Measurements from ENCODE around the gene ADGRD1.

ADGRD1 gene

GRCh38 chr12:130966443-130967030, 12.8 kb downstream of the ADGRD1 start:
- no peak for DNase-seq (ENCODE audit: low read depth)

- DNase-seq (ENCODE audit: low read depth) = no peak
Measured at GRCh38 chr12:130967636-130968035, 13.9 kb downstream of the ADGRD1 start.

- no peak for DNase-seq (ENCODE audit: low read depth)
Measured at GRCh38 chr12:130968611-130969010, 14.9 kb downstream of the ADGRD1 start.

- DNase-seq (ENCODE audit: low read depth) = no peak
Measured at GRCh38 chr12:130969223-130969622, 15.5 kb downstream of the ADGRD1 start.

GRCh38 chr12:130970165-130970907, 16.6 kb downstream of the ADGRD1 start:
- no peak for DNase-seq (ENCODE audit: low read depth)

- no peak for DNase-seq (ENCODE audit: low read depth)
Measured at GRCh38 chr12:130970908-130971233, 17.2 kb downstream of the ADGRD1 start.

GRCh38 chr12:130971925-130972585, 18.3 kb downstream of the ADGRD1 start:
- DNase-seq (ENCODE audit: low read depth) = no peak

- DNase-seq (ENCODE audit: low read depth) = no peak
Measured at GRCh38 chr12:130972586-130972950, 18.9 kb downstream of the ADGRD1 start.

- DNase-seq (ENCODE audit: low read depth) = no peak
Measured at GRCh38 chr12:130973109-130973508, 19.4 kb downstream of the ADGRD1 start.

GRCh38 chr12:130973906-130974305, 20.2 kb downstream of the ADGRD1 start:
- no peak for DNase-seq (ENCODE audit: low read depth)

GRCh38 chr12:130975116-130975515, 21.4 kb downstream of the ADGRD1 start:
- DNase-seq (ENCODE audit: low read depth) = no peak

GRCh38 chr12:130976171-130976720, 22.5 kb downstream of the ADGRD1 start:
- DNase-seq (ENCODE audit: low read depth) = no peak

- DNase-seq (ENCODE audit: low read depth) = no peak
Measured at GRCh38 chr12:130977046-130977742, 23.5 kb downstream of the ADGRD1 start.

- no peak for DNase-seq (ENCODE audit: low read depth)
Measured at GRCh38 chr12:130977743-130978095, 24.0 kb downstream of the ADGRD1 start.

GRCh38 chr12:130978785-130979184, 25.1 kb downstream of the ADGRD1 start:
- DNase-seq (ENCODE audit: low read depth) = no peak

GRCh38 chr12:130981074-130981742, 27.5 kb downstream of the ADGRD1 start:
- no peak for DNase-seq (ENCODE audit: low read depth)

- no peak for DNase-seq (ENCODE audit: low read depth)
Measured at GRCh38 chr12:130981911-130982310, 28.2 kb downstream of the ADGRD1 start.

GRCh38 chr12:130982565-130983225, 29.0 kb downstream of the ADGRD1 start:
- DNase-seq (ENCODE audit: low read depth) = no peak

GRCh38 chr12:130983328-130984017, 29.8 kb downstream of the ADGRD1 start:
- no peak for DNase-seq (ENCODE audit: low read depth)

GRCh38 chr12:130984183-130985058, 30.7 kb downstream of the ADGRD1 start:
- no peak for DNase-seq (ENCODE audit: low read depth)

Measured in stimulated activated CD8-positive, alpha-beta memory T cell treated with anti-CD3 and anti-CD28 coated beads, Interleukin-12 subunit alpha, Interleukin-12 subunit beta, amount 100 ng/mL, for 1 hour (primary cell).